Upper lobe of left lung (tissue), 4 donors: ENCODE results near the gene NOA1.
A peak's percentile ranks its signal among the peaks of the same experiment; 100 is the strongest.

Source experiments
- EP300 ChIP-seq, 4 donors: sonication (generic); formaldehyde crosslinking; IDR thresholded peaks; one replicate each; pipeline ENCODE4 v1.5.1; 2017; ENCODE audit warnings: antibody characterized with exemption in 4 of 4, control low read depth in 2 of 4
- POLR2A ChIP-seq, 4 donors: fragments of 450-650 bp; IDR thresholded peaks; one replicate each; pipeline ENCODE4 v1.5.1; 2016 to 2017; ENCODE audit warnings: antibody characterized with exemption in 4 of 4, mild to moderate bottlenecking in 2 of 4
- POLR2AphosphoS5 ChIP-seq, 2 donors: sonication (generic); formaldehyde crosslinking; IDR thresholded peaks; one replicate each; pipeline ENCODE4 v1.5.1; 2017; ENCODE audit warnings: antibody characterized with exemption in 2 of 2
- TF ChIP-seq, protein P1 (sequence below), 6 experiments: fragments of 450-650 bp in 4 of 6; fragments of 200-600 bp in 2 of 6; sonication (generic) in 2 of 6; IDR thresholded peaks; one replicate each; pipeline ENCODE4 v1.5.1; 2016 to 2019; ENCODE audit warnings: antibody characterized with exemption in 6 of 6

DNA sequence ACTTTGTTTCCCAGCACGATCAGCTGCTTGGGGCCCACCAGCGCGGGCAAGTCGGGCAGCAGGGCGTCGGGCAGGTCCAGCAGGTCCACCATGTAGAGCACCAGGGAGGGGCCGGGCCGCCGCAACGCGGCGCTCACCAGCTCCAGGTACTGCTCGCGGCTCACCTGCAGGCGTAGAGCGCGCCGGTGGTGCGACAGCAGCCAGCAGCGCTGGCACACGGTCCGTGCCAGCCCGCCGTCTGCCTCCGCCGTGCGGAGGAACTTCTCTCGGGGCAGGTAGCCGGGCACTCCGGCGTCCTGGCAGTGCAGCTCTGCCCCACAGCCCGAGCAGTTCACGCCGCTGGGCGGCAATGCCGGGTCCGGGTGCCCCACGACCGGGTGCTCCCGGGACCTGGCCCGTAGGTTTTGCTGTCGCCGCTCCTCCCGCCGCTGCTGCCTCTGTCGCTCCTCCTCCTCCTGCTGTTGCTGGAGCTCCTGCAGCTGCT lies 527 bp downstream of the NOA1 start:
- TF ChIP-seq, protein P1, sequence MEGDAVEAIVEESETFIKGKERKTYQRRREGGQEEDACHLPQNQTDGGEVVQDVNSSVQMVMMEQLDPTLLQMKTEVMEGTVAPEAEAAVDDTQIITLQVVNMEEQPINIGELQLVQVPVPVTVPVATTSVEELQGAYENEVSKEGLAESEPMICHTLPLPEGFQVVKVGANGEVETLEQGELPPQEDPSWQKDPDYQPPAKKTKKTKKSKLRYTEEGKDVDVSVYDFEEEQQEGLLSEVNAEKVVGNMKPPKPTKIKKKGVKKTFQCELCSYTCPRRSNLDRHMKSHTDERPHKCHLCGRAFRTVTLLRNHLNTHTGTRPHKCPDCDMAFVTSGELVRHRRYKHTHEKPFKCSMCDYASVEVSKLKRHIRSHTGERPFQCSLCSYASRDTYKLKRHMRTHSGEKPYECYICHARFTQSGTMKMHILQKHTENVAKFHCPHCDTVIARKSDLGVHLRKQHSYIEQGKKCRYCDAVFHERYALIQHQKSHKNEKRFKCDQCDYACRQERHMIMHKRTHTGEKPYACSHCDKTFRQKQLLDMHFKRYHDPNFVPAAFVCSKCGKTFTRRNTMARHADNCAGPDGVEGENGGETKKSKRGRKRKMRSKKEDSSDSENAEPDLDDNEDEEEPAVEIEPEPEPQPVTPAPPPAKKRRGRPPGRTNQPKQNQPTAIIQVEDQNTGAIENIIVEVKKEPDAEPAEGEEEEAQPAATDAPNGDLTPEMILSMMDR (IDR thresholded peaks at IDR 0.05) = peak in 1 of 6 experiments; percentile 32
- TF ChIP-seq POLR2A (IDR thresholded peaks at IDR 0.05) (peak in 1 of 4 donors; percentile 27), POLR2AphosphoS5 (IDR thresholded peaks at IDR 0.05) (no peak), EP300 (IDR thresholded peaks at IDR 0.05) (no peak)
